Ishikawa (cell line): ENCODE results near the gene CDH20.

Experiments used
- CEBPB ChIP-seq: IDR thresholded peaks from 2 replicates; pipeline ENCODE4 v1.6.1; 2012
- EGR1 ChIP-seq: IDR thresholded peaks from 2 replicates; pipeline ENCODE4 v1.6.1; 2012
- EP300 ChIP-seq: IDR thresholded peaks from 2 replicates; pipeline ENCODE4 v1.6.1; 2012; ENCODE audit warnings: borderline replicate concordance
- NFIC ChIP-seq: IDR thresholded peaks from 2 replicates; pipeline ENCODE4 v1.6.1; 2012
- REST ChIP-seq: IDR thresholded peaks from 2 replicates; pipeline ENCODE4 v1.6.1; 2012; ENCODE audit warnings: low read depth, mild to moderate bottlenecking
- TAF1 ChIP-seq: IDR thresholded peaks from 2 replicates; pipeline ENCODE4 v1.6.1; 2012; ENCODE audit warnings: low read depth, mild to moderate bottlenecking

GRCh38 chr18:61596296-61596695, 263.1 kb downstream of the CDH20 start:
- TF ChIP-seq REST, result no peak
- no peak for TF ChIP-seq EP300
- TF ChIP-seq TAF1, result no peak
- TF ChIP-seq EGR1, result no peak
- no peak for TF ChIP-seq CEBPB
- no peak for TF ChIP-seq NFIC
